Left colon (tissue), 2 donors: ENCODE measurements around the gene ABCA7. TPM values are rescaled to one million over a fixed set of nuclear protein-coding genes. Genes with fewer than 3 reads are reported as not detected.

ENCODE experiments used
- total RNA-seq, 2 donors: library from RNA; stranded (reverse); fragmentation: NEBNext Ultra II Directional; extraction: Animal tissue kit (Norgen Biotek cat#: 25700); gene quantifications; one replicate each; pipeline ENCODE4 v1.2.1, GENCODE V29; 2021
- donor health status: DM: no; HTN: no; CAD: no.
- donor health status: DM: yes; HTN: yes; CAD: no.

ABCA7 gene
- total RNA-seq, 2 donors from 2014 or later = 23.3 to 35.1 TPM

Other genes with a start within 250 kb of the ABCA7 start
- gene PTBP1, start 242.7 kb upstream of the ABCA7 start, total RNA-seq = 100 to 1,000 TPM; 253 to 306 TPM
- gene PLPPR3, start 218.2 kb upstream of the ABCA7 start, total RNA-seq = not detected
- not detected for gene AZU1, start 212.3 kb upstream of the ABCA7 start, total RNA-seq
- not detected for gene PRTN3, start 199.1 kb upstream of the ABCA7 start, total RNA-seq
- gene ELANE, start 187.8 kb upstream of the ABCA7 start, total RNA-seq = under 1 TPM in 1 of 2 donors, not detected in 1; 0.81 TPM
- gene CFD, start 180.4 kb upstream of the ABCA7 start, total RNA-seq = 100 to 1,000 TPM in 1 of 2 donors, 10 to 100 TPM in 1; 57.0 to 136 TPM
- 10 to 100 TPM; 63.1 to 70.6 TPM for gene MED16, start 146.9 kb upstream of the ABCA7 start, total RNA-seq
- gene RNU6-9, start 146.6 kb upstream of the ABCA7 start, total RNA-seq = not detected
- gene R3HDM4, start 126.9 kb upstream of the ABCA7 start, total RNA-seq = 10 to 100 TPM; 54.6 to 66.4 TPM
- not detected for gene KISS1R, start 122.8 kb upstream of the ABCA7 start, total RNA-seq
- gene ARID3A, start 114.1 kb upstream of the ABCA7 start, total RNA-seq = 10 to 100 TPM; 10.7 to 11.6 TPM
- 10 to 100 TPM; 21.5 to 28.1 TPM for gene WDR18, start 55.8 kb upstream of the ABCA7 start, total RNA-seq
- not detected for gene GRIN3B, start 39.7 kb upstream of the ABCA7 start, total RNA-seq
- gene TMEM259, start 19.0 kb upstream of the ABCA7 start, total RNA-seq = 100 to 1,000 TPM; 185 to 224 TPM
- not detected for gene RNU6-2, start 18.6 kb upstream of the ABCA7 start, total RNA-seq
- gene CNN2, start 13.5 kb upstream of the ABCA7 start, total RNA-seq = 100 to 1,000 TPM in 1 of 2 donors, 10 to 100 TPM in 1; 76.6 to 106 TPM
- gene ARHGAP45, start 27.1 kb downstream of the ABCA7 start, total RNA-seq = 10 to 100 TPM; 37.9 to 47.2 TPM
- 100 to 1,000 TPM; 116 to 141 TPM for gene POLR2E, start 55.3 kb downstream of the ABCA7 start, total RNA-seq
- 100 to 1,000 TPM; 162 to 176 TPM for gene GPX4, start 63.9 kb downstream of the ABCA7 start, total RNA-seq
- 10 to 100 TPM; 58.6 to 71.9 TPM for gene SBNO2, start 134.2 kb downstream of the ABCA7 start, total RNA-seq
- 10 to 100 TPM; 71.8 to 91.8 TPM for gene STK11, start 165.7 kb downstream of the ABCA7 start, total RNA-seq
- gene CBARP, start 197.9 kb downstream of the ABCA7 start, total RNA-seq = under 1 TPM; 0.21 to 0.50 TPM
- gene ATP5F1D, start 201.6 kb downstream of the ABCA7 start, total RNA-seq = 100 to 1,000 TPM; 341 to 530 TPM
- 100 to 1,000 TPM; 202 to 276 TPM for gene MIDN, start 208.5 kb downstream of the ABCA7 start, total RNA-seq
- gene CIRBP, start 229.2 kb downstream of the ABCA7 start, total RNA-seq = 100 to 1,000 TPM; 220 to 267 TPM
- gene FAM174C, start 235.4 kb downstream of the ABCA7 start, total RNA-seq = 10 to 100 TPM; 43.7 to 48.9 TPM
- gene EFNA2, start 245.8 kb downstream of the ABCA7 start, total RNA-seq = 10 to 100 TPM; 83.8 to 85.4 TPM